ENCODE measurements around the gene IBTK.

DNA sequence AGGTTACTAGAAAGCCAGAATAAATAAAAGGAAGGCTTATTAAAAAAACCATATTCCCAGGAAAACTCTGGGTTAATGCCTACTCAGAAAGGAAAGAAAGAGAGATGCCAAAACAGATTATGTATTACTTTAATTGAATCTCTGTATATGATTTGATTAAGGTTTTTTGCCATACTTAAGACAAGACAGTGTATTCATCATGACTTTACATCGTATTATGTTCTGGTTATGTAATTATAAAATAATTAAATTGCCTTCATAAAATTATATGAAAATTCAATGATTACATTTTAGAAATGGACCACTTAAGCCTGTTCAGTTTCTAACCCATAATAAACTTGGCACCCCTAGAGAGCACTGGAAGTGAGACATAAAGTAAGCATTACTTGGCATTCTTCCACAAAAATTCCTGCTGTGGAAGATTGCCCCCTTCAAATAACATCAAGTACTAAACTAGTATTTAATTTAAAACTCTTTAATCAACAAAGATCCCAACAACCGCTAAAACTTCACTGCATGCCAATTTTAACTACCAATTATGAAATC is 20.8 kb upstream of the IBTK start:
- TF ChIP-seq POLR2A (IDR thresholded peaks at IDR 0.05): no peak
- TF ChIP-seq EP300 (IDR thresholded peaks at IDR 0.05): no peak
- TF ChIP-seq, protein P1, sequence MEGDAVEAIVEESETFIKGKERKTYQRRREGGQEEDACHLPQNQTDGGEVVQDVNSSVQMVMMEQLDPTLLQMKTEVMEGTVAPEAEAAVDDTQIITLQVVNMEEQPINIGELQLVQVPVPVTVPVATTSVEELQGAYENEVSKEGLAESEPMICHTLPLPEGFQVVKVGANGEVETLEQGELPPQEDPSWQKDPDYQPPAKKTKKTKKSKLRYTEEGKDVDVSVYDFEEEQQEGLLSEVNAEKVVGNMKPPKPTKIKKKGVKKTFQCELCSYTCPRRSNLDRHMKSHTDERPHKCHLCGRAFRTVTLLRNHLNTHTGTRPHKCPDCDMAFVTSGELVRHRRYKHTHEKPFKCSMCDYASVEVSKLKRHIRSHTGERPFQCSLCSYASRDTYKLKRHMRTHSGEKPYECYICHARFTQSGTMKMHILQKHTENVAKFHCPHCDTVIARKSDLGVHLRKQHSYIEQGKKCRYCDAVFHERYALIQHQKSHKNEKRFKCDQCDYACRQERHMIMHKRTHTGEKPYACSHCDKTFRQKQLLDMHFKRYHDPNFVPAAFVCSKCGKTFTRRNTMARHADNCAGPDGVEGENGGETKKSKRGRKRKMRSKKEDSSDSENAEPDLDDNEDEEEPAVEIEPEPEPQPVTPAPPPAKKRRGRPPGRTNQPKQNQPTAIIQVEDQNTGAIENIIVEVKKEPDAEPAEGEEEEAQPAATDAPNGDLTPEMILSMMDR (IDR thresholded peaks at IDR 0.05): no peak
- no peak for TF ChIP-seq POLR2AphosphoS5 (IDR thresholded peaks at IDR 0.05)
